ENCODE measurements around the gene PPARG.
A peak's percentile ranks its signal among the peaks of the same experiment; 100 is the strongest.

Gene PPARG

DNA sequence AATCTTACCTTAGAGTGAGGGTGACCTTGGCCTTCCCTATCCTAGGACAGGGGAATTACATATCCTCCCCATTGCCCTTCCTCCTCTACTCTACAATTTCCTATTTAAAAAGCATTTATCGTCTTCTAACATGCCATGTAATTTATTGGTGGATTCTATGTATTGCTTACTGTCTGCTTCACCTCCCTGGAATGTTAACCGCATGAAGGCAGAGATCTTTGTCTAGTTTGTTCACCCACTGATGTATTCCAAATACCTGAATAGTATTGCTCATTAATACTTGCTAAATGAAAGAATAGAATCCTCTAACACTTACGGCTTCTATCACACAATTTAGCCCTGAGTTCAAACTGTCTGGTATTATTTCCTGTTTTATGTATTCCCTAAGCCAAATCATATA, 68.6 kb downstream of the PPARG start:
- H4K8ac ChIP-seq (ENCODE audit: low read length), result no peak overlapping the region
- H3K9me3 ChIP-seq (ENCODE audit: control insufficient read depth, low read length), result no peaks in the 10 kb centered on the region
- no peak overlapping the region for H3K4me2 ChIP-seq (ENCODE audit: low read length, poor library complexity, severe bottlenecking)
- peaks cover 0 to 6% of the 10 kb centered on the region in 2 experiments for H3K36me3 ChIP-seq (ENCODE audit: control insufficient read depth in 1 of 2, insufficient read depth in 2 of 2, low read depth in 1 of 2, low read length in 2 of 2)
- H3K79me1 ChIP-seq (replicated peaks; ENCODE audit: low read length, poor library complexity, severe bottlenecking), result peaks cover 6% of the 10 kb centered on the region
- H3K23ac ChIP-seq (ENCODE audit: low read length in 2 of 2), result no peak overlapping the region
- 100% methylated on average over 1 of the region's 3 CpGs for WGBS
- no peak for DNase-seq
- no peak overlapping the region for H2AFZ ChIP-seq (ENCODE audit: low read depth, low read length)
- H3K27ac ChIP-seq (ENCODE audit: low read length, poor library complexity, severe bottlenecking), result no peak overlapping the region
- H3K4me3 ChIP-seq (ENCODE audit: insufficient read depth in 1 of 2, low read depth in 1 of 2, low read length in 2 of 2), result no peak overlapping the region
- H2BK5ac ChIP-seq (ENCODE audit: low read depth, low read length, poor library complexity, severe bottlenecking), result no peak overlapping the region
- H3K14ac ChIP-seq (ENCODE audit: low read length in 2 of 2), result no peak overlapping the region
- no peaks in the 10 kb centered on the region for H3K27me3 ChIP-seq (ENCODE audit: control insufficient read depth in 1 of 2, insufficient read depth in 1 of 2, low read length in 2 of 2)
- no peaks in the 10 kb centered on the region for H3K4me1 ChIP-seq (ENCODE audit: control insufficient read depth, insufficient read depth, low read depth, low read length)
- no peak overlapping the region for H2BK12ac ChIP-seq (ENCODE audit: low read length in 2 of 2)
- no peak overlapping the region for H2AK5ac ChIP-seq (ENCODE audit: low read length, severe bottlenecking)
- no peak overlapping the region for H3K4ac ChIP-seq (ENCODE audit: low read depth in 1 of 2, low read length in 2 of 2)
- no peak overlapping the region for H3K18ac ChIP-seq (ENCODE audit: low read depth in 1 of 2, low read length in 2 of 2)
- H3K9ac ChIP-seq (ENCODE audit: low read length), result no peak overlapping the region
- no peak overlapping the region for H2BK120ac ChIP-seq (ENCODE audit: low read depth, low read length)
- no peak overlapping the region for H2BK15ac ChIP-seq (ENCODE audit: low read depth, poor library complexity, severe bottlenecking)
- H4K91ac ChIP-seq (ENCODE audit: low read length), result no peak overlapping the region

GRCh38 chr3:12363397-12364195, 74.7 kb downstream of the PPARG start:
- no peak overlapping the region for H3K4me3 ChIP-seq (ENCODE audit: insufficient read depth in 1 of 2, low read depth in 1 of 2, low read length in 2 of 2)
- no peak overlapping the region for H2BK5ac ChIP-seq (ENCODE audit: low read depth, low read length, poor library complexity, severe bottlenecking)
- H3K18ac ChIP-seq (ENCODE audit: low read depth in 1 of 2, low read length in 2 of 2), result no peak overlapping the region
- peak; percentile 45 for DNase-seq
- H2BK12ac ChIP-seq (ENCODE audit: low read length in 2 of 2), result no peak overlapping the region
- H3K14ac ChIP-seq (ENCODE audit: low read length in 2 of 2), result no peak overlapping the region
- H3K9ac ChIP-seq (ENCODE audit: low read length), result no peak overlapping the region
- no peak overlapping the region for H4K8ac ChIP-seq (ENCODE audit: low read length)
- no peak overlapping the region for H2BK15ac ChIP-seq (ENCODE audit: low read depth, poor library complexity, severe bottlenecking)
- H3K79me1 ChIP-seq (replicated peaks; ENCODE audit: low read length, poor library complexity, severe bottlenecking), result peaks cover 4% of the 10 kb centered on the region
- peaks cover 3% of the 10 kb centered on the region for H3K4me1 ChIP-seq (ENCODE audit: control insufficient read depth, insufficient read depth, low read depth, low read length)
- no peak overlapping the region for H3K4ac ChIP-seq (ENCODE audit: low read depth in 1 of 2, low read length in 2 of 2)
- H2BK120ac ChIP-seq (ENCODE audit: low read depth, low read length), result no peak overlapping the region
- H2AFZ ChIP-seq (ENCODE audit: low read depth, low read length), result no peak overlapping the region
- no peaks in the 10 kb centered on the region for H3K27me3 ChIP-seq (ENCODE audit: control insufficient read depth in 1 of 2, insufficient read depth in 1 of 2, low read length in 2 of 2)
- no peak overlapping the region for H4K91ac ChIP-seq (ENCODE audit: low read length)
- no peak overlapping the region for H2AK5ac ChIP-seq (ENCODE audit: low read length, severe bottlenecking)
- H3K23ac ChIP-seq (ENCODE audit: low read length in 2 of 2), result no peak overlapping the region
- WGBS, result 58% methylated on average over 5 of the region's 6 CpGs
- no peak overlapping the region for H3K4me2 ChIP-seq (ENCODE audit: low read length, poor library complexity, severe bottlenecking)
- peak overlapping the region; percentile 69 for H3K27ac ChIP-seq (ENCODE audit: low read length, poor library complexity, severe bottlenecking)
- H3K9me3 ChIP-seq (ENCODE audit: control insufficient read depth, low read length), result no peaks in the 10 kb centered on the region
- H3K36me3 ChIP-seq (ENCODE audit: control insufficient read depth in 1 of 2, insufficient read depth in 2 of 2, low read depth in 1 of 2, low read length in 2 of 2), result peaks cover 0 to 13% of the 10 kb centered on the region in 2 experiments

DNA sequence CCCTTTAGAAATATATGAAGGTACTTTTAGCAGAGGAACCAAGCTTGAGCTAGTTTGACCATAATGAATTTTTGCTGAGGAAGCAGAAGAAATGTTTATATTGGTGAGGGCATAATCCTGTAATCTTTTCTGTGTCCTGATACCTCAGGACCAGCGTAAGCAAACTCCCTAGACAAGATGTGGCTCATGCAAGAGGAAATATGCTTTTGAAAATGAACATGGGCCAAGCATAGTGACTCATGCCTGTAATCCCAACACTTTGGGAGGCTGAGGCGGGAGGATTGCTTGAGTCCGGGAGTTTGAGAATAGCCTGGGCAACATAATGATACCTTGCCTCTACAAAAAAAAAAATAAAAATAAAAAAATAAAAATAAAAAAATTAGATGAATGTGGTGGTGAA, 78.5 kb downstream of the PPARG start:
- Histone ChIP-seq H3K9ac (ENCODE audit: low read length) (no peak overlapping the region), H3K27me3 (ENCODE audit: control insufficient read depth in 1 of 2, insufficient read depth in 1 of 2, low read length in 2 of 2) (no peaks in the 10 kb centered on the region), H4K91ac (ENCODE audit: low read length) (no peak overlapping the region), H3K9me3 (ENCODE audit: control insufficient read depth, low read length) (no peaks in the 10 kb centered on the region), H2BK120ac (ENCODE audit: low read depth, low read length) (no peak overlapping the region), H3K4me3 (ENCODE audit: insufficient read depth in 1 of 2, low read depth in 1 of 2, low read length in 2 of 2) (no peak overlapping the region), H3K14ac (ENCODE audit: low read length in 2 of 2) (no peak overlapping the region), H3K18ac (ENCODE audit: low read depth in 1 of 2, low read length in 2 of 2) (no peak overlapping the region), H2BK15ac (ENCODE audit: low read depth, poor library complexity, severe bottlenecking) (no peak overlapping the region), H3K27ac (ENCODE audit: low read length, poor library complexity, severe bottlenecking) (no peak overlapping the region), H4K8ac (ENCODE audit: low read length) (no peak overlapping the region), H3K23ac (ENCODE audit: low read length in 2 of 2) (no peak overlapping the region), H3K36me3 (ENCODE audit: control insufficient read depth in 1 of 2, insufficient read depth in 2 of 2, low read depth in 1 of 2, low read length in 2 of 2) (peaks cover 0 to 7% of the 10 kb centered on the region in 2 experiments), H3K4me1 (ENCODE audit: control insufficient read depth, insufficient read depth, low read depth, low read length) (peaks cover 3% of the 10 kb centered on the region), H2AK5ac (ENCODE audit: low read length, severe bottlenecking) (no peak overlapping the region), H3K4me2 (ENCODE audit: low read length, poor library complexity, severe bottlenecking) (no peak overlapping the region), H2BK5ac (ENCODE audit: low read depth, low read length, poor library complexity, severe bottlenecking) (no peak overlapping the region), H2BK12ac (ENCODE audit: low read length in 2 of 2) (no peak overlapping the region), H3K79me1 (replicated peaks; ENCODE audit: low read length, poor library complexity, severe bottlenecking) (peaks cover 8% of the 10 kb centered on the region), H3K4ac (ENCODE audit: low read depth in 1 of 2, low read length in 2 of 2) (no peak overlapping the region), H2AFZ (ENCODE audit: low read depth, low read length) (no peak overlapping the region)
- DNase-seq, result no peak
- 81% methylated on average over 1 of the region's 3 CpGs for WGBS

- peaks cover 12% of the 10 kb centered on the region for H3K79me1 ChIP-seq (replicated peaks; ENCODE audit: low read length, poor library complexity, severe bottlenecking)
- no peak overlapping the region for H2AFZ ChIP-seq (ENCODE audit: low read depth, low read length)
Measured at GRCh38 chr3:12369029-12369428, 80.2 kb downstream of the PPARG start.

More at GRCh38 chr3:12369029-12369428, 80.2 kb downstream of the PPARG start:
- Histone ChIP-seq H2AK5ac (ENCODE audit: low read length, severe bottlenecking) (no peak overlapping the region), H3K36me3 (ENCODE audit: control insufficient read depth in 1 of 2, insufficient read depth in 2 of 2, low read depth in 1 of 2, low read length in 2 of 2) (peaks cover 0 to 4% of the 10 kb centered on the region in 2 experiments), H4K8ac (ENCODE audit: low read length) (no peak overlapping the region), H3K4ac (ENCODE audit: low read depth in 1 of 2, low read length in 2 of 2) (no peak overlapping the region), H3K27ac (ENCODE audit: low read length, poor library complexity, severe bottlenecking) (no peak overlapping the region), H2BK12ac (ENCODE audit: low read length in 2 of 2) (no peak overlapping the region), H3K23ac (ENCODE audit: low read length in 2 of 2) (no peak overlapping the region), H3K18ac (ENCODE audit: low read depth in 1 of 2, low read length in 2 of 2) (peak overlapping the region in 1 of 2 experiments; percentile 58), H2BK5ac (ENCODE audit: low read depth, low read length, poor library complexity, severe bottlenecking) (no peak overlapping the region), H2BK15ac (ENCODE audit: low read depth, poor library complexity, severe bottlenecking) (no peak overlapping the region), H3K9ac (ENCODE audit: low read length) (no peak overlapping the region), H3K14ac (ENCODE audit: low read length in 2 of 2) (no peak overlapping the region), H3K27me3 (ENCODE audit: control insufficient read depth in 1 of 2, insufficient read depth in 1 of 2, low read length in 2 of 2) (no peaks in the 10 kb centered on the region), H4K91ac (ENCODE audit: low read length) (no peak overlapping the region), H3K4me2 (ENCODE audit: low read length, poor library complexity, severe bottlenecking) (no peak overlapping the region), H3K9me3 (ENCODE audit: control insufficient read depth, low read length) (no peaks in the 10 kb centered on the region), H3K4me3 (ENCODE audit: insufficient read depth in 1 of 2, low read depth in 1 of 2, low read length in 2 of 2) (no peak overlapping the region), H2BK120ac (ENCODE audit: low read depth, low read length) (no peak overlapping the region), H3K4me1 (ENCODE audit: control insufficient read depth, insufficient read depth, low read depth, low read length) (no peaks in the 10 kb centered on the region)
- 96% methylated on average over 4 of the region's 6 CpGs for WGBS
- no peak for DNase-seq

Measured in mesenchymal stem cell (in vitro differentiated cells and primary cell).